ACHN (cell line): ENCODE results near the gene ZNF609.

ENCODE experiments used
- DNase-seq: peaks from one replicate; pipeline ENCODE4 v3.0.0-alpha.2; 2015
- in situ Hi-C: cut with HindIII; loops from 2 replicates; pipeline ENCODE4 v1.10.0; 2017; ENCODE audit warnings: low sequenced_read_pairs, low pct_ligation_motif_present, low pct_unique_long_range_greater_than_20kb

The ZNF609 gene

GRCh38 chr15:64720188-64720587 is 259.8 kb downstream of the ZNF609 start:
- DNase-seq: no peak
- in situ Hi-C loops: no loop called here

DNA sequence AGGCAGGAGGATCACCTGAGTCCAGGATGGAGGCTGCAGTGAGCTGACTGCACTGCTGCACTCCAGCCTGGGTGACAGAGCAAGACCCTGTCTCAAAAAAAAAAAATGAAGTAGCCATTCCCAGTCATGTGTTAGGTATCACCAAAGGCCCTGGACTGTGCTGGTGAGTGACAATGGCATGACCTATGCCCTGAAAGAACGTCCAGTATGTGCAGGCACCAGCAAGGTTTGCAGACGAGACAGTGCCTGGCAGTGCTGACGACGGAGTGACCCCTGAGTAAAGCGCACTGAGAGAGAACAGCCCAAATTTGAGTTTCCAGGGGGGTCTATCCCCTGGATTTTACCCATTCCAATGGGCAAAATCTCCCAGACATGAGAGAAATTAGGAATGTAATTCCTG is 269.8 kb downstream of the ZNF609 start:
- in situ Hi-C loops: no loop called here
- no peak for DNase-seq

DNA sequence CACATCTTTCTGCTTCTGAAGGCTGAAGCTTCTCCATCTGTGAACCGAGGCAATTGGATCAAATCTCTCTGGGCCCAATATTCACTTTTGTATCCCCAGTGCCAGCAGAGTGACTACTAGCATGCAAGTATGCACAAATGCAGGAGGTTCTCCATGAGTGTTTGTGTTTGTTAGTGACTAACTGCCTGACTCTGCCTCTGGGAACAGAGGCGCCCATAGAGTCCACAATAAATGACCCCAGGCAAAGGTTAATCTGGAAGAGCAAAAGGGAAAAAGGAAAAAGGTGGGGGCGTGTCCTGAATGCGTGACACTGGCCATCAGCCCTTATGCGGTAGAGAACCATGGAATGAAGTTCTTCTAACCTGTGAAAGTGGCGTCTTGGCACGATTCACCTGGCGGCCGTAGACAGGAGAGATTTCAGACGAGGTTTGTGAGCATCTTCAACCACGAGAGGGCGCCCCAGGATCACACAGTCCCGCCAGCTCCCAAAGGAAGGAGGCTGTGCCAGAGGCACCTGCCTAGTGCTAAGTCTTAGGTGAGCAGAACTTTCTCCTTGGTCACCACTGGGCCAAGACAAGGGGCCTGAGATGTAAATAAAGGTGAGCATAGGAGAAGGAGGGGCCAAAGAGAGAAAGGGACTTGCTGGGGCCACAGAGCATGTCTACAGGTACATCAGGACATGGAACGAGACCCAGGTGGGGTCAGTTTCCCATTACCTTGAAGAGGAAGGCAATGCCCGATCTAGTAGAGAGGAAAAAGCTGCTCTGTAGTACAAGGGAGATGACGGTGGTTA is 270.8 kb downstream of the ZNF609 start:
- peak; percentile 70 for DNase-seq
- in situ Hi-C loops: no loop called here

DNA sequence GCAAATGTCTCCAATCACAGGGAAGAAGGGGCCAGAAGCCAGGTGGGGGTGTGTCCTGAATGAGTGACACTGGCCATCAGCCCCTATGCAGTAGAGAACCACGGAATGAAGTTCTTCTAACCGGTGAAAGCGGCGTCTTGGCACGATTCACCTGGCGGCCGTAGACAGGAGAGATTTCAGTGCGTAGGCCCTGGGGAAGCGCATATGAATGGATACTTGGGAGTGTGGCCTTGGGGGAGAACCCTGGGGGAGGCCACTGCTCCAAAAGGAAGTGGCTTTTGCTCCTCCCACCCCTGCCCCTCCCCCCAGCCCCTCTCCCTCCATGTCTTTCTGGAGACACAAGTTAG is 271.4 kb downstream of the ZNF609 start:
- in situ Hi-C loops: no loop called here
- no peak for DNase-seq

GRCh38 chr15:64732156-64732860 is 271.9 kb downstream of the ZNF609 start:
- in situ Hi-C loops: no loop called here
- DNase-seq: no peak
